Choroid plexus epithelial cell (primary cell): ENCODE results near the gene TEPSIN.

Source experiments
- DNase-seq: peaks from one replicate; pipeline ENCODE4 v3.0.0-alpha.2; 2010; ENCODE audit warnings: low read depth
- H3K4me3 ChIP-seq: 2 replicates; pipeline ENCODE4 v1.5.1; 2011; ENCODE audit warnings: low read depth, mild to moderate bottlenecking, control low read depth, low read length, moderate library complexity
- CTCF ChIP-seq: conservative IDR thresholded peaks from 2 replicates; pipeline ENCODE4 v1.5.1; 2011; ENCODE audit warnings: low read depth, mild to moderate bottlenecking, control low read depth, inconsistent platforms, low read length, moderate library complexity

Gene TEPSIN

GRCh38 chr17:81183316-81183715, 55.5 kb downstream of the TEPSIN start:
- DNase-seq, result no peak
- no peak overlapping the region for H3K4me3 ChIP-seq
- no peak for TF ChIP-seq CTCF

GRCh38 chr17:81182596-81182995, 56.3 kb downstream of the TEPSIN start:
- no peak overlapping the region for H3K4me3 ChIP-seq
- TF ChIP-seq CTCF, result no peak
- no peak for DNase-seq

- DNase-seq, result no peak
- H3K4me3 ChIP-seq, result no peak overlapping the region
- TF ChIP-seq CTCF, result no peak
These were observed 57.1 kb downstream of the TEPSIN start for GRCh38 chr17:81181811-81182185.

- H3K4me3 ChIP-seq, result no peak overlapping the region
- DNase-seq, result no peak
- no peak for TF ChIP-seq CTCF
These were observed 57.7 kb downstream of the TEPSIN start for GRCh38 chr17:81180836-81181810.

- DNase-seq, result no peak
- no peak overlapping the region for H3K4me3 ChIP-seq
- no peak for TF ChIP-seq CTCF
These were observed 59.0 kb downstream of the TEPSIN start for GRCh38 chr17:81179861-81180260.

GRCh38 chr17:81179220-81179619, 59.6 kb downstream of the TEPSIN start:
- H3K4me3 ChIP-seq, result no peak overlapping the region
- TF ChIP-seq CTCF, result no peak
- DNase-seq, result no peak
